Kidney (tissue), 14 donors: ENCODE results near the gene CRYBA2. TPM values are rescaled to one million over a fixed set of nuclear protein-coding genes. Genes with fewer than 3 reads are reported as not detected.

ENCODE experiments used
- DNase-seq, 5 donors: peaks; one replicate each; pipeline ENCODE4 v3.0.0-alpha.2; 2013 to 2020
- FAIRE-seq: peaks from 2 replicates; lab custom pipeline; 2012; peaks lifted over from hg19 to GRCh38; lab: Jason Lieb, UNC
- H3K27ac ChIP-seq, 2 donors: one replicate each; pipeline ENCODE4 v1.7.0; 2013; ENCODE audit warnings: low read depth in 2 of 2, low read length in 2 of 2, inconsistent platforms in 1 of 2
- H3K27me3 ChIP-seq: one replicate; pipeline ENCODE4 v1.7.1; 2013; ENCODE audit warnings: low read length, inconsistent platforms; ENCODE audit not compliant: control insufficient read depth, insufficient read depth
- H3K36me3 ChIP-seq, 3 donors: one replicate each; pipeline versions ENCODE4 v1.7.0 to v1.7.1; 2013; ENCODE audit warnings: low read length in 3 of 3, control low read depth in 1 of 3, inconsistent platforms in 1 of 3; ENCODE audit not compliant: insufficient read depth in 3 of 3, control insufficient read depth in 2 of 3
- H3K4me1 ChIP-seq, 3 donors: one replicate each; pipeline versions ENCODE4 v1.7.0 to v1.7.1; 2013; ENCODE audit warnings: low read length in 3 of 3, inconsistent platforms in 1 of 3, low read depth in 1 of 3; ENCODE audit not compliant: control insufficient read depth in 2 of 3, insufficient read depth in 2 of 3
- H3K4me3 ChIP-seq, 3 donors: one replicate each; pipeline versions ENCODE4 v1.7.0 to v1.8.1; 2013; ENCODE audit warnings: low read length in 3 of 3, control low read depth in 1 of 3, inconsistent platforms in 1 of 3
- H3K9ac ChIP-seq, 3 donors: one replicate each; pipeline versions ENCODE4 v1.7.0 to v1.7.1; 2013; ENCODE audit warnings: low read length in 3 of 3, control low read depth in 1 of 3, inconsistent platforms in 1 of 3
- H3K9me3 ChIP-seq, 3 donors: one replicate each; pipeline versions ENCODE4 v1.7.0 to v1.7.1; 2013; ENCODE audit warnings: low read length in 3 of 3, control low read depth in 1 of 3, inconsistent platforms in 1 of 3; ENCODE audit not compliant: control insufficient read depth in 2 of 3, insufficient read depth in 1 of 3
- intact Hi-C: fragments of 100-400 bp; cut with DNase I; formaldehyde crosslinking; loops from one replicate; pipeline ENCODE4 v1.11.1; 2022
- microRNA-seq: library from miRNA; unstranded; fragments of <30 nt; microRNA quantifications from one replicate; pipeline ENCODE4 v1.2.0, GENCODE V29; 2020
- polyA plus RNA-seq: library from polyadenylated mRNA; stranded (reverse); fragments of 350-450 nt; fragmentation: Illumina TruSeq; extraction: RNeasy Lipid Tissue Mini Kit (QIAGEN cat#74804); gene quantifications from one replicate; pipeline ENCODE4 v1.2.3, GENCODE V29; 2014; ENCODE audit warnings: low read depth, low replicate concordance; ENCODE audit not compliant: insufficient read depth
- total RNA-seq: library from RNA; stranded (reverse); fragmentation: NEBNext Ultra II Directional; extraction: Animal tissue kit (Norgen Biotek cat#: 25700); gene quantifications from one replicate; pipeline ENCODE4 v1.2.1, GENCODE V29; 2021
- TF ChIP-seq, protein P1 (sequence below): IDR thresholded peaks from 3 replicates; pipeline ENCODE4 v1.5.1; 2012; ENCODE audit warnings: mild to moderate bottlenecking, moderate library complexity, borderline replicate concordance; ENCODE audit not compliant: insufficient read depth; ENCODE audit errors: extremely low read depth
- donor health status: control.
- donor health status: control.
- donor health status: control.
- donor health status: control.
- donor health status: control.
- donor health status: DM: yes; HTN: yes; CAD: no.
- donor health status: Normal renal cell carcinoma (clear cell type).

The CRYBA2 gene
- total and polyA plus RNA-seq, 2 donors from 2014 or later = not detected

DNA sequence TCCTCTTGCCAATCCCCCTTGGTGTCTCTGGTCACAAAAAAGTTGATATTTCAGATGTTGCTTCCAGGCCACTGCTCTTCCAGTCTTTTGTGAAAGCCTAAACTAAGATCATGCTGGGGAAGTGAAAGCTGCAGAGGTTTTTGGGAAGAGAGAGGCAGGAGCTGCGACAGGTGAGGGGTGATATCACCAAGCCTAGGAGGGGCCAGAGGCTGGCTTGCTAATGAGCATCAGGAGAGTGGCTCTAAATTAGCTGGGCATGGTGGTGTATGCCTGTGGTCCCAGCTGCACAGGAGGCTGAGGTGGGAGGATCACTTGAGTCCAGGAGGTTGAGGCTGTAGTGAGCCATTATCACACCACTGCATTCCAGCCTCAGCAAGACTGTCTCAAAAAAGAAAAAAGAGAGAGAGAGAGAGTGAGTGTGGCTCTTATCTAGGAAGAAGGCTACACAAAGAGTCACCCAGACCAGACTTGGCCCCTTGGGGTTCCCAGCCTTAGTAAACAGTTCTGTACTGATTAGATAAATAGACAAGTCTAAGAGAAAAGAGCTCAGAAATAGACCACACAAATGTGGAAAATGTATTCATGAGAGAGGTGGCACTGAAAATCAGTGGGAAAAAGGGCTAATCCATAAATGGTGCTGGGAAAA lies 48.3 kb downstream of the CRYBA2 start:
- Histone ChIP-seq H3K27ac (no peak overlapping the region), H3K4me1 (no peaks in the 10 kb centered on the region), H3K9me3 (no peaks in the 10 kb centered on the region), H3K27me3 (no peaks in the 10 kb centered on the region), H3K9ac (no peak overlapping the region), H3K36me3 (no peaks in the 10 kb centered on the region), H3K4me3 (no peak overlapping the region)
- intact Hi-C loops = no loop called here
- DNase-seq (no peak), FAIRE-seq (no peak)
- TF ChIP-seq, protein P1, sequence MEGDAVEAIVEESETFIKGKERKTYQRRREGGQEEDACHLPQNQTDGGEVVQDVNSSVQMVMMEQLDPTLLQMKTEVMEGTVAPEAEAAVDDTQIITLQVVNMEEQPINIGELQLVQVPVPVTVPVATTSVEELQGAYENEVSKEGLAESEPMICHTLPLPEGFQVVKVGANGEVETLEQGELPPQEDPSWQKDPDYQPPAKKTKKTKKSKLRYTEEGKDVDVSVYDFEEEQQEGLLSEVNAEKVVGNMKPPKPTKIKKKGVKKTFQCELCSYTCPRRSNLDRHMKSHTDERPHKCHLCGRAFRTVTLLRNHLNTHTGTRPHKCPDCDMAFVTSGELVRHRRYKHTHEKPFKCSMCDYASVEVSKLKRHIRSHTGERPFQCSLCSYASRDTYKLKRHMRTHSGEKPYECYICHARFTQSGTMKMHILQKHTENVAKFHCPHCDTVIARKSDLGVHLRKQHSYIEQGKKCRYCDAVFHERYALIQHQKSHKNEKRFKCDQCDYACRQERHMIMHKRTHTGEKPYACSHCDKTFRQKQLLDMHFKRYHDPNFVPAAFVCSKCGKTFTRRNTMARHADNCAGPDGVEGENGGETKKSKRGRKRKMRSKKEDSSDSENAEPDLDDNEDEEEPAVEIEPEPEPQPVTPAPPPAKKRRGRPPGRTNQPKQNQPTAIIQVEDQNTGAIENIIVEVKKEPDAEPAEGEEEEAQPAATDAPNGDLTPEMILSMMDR = no peak

Small RNAs within 50 kb of the gene (microRNA-seq; reads per million reads assigned to microRNA genes)
- gene MIR375 = 1,140 reads per million, percentile 80 among the genes with 10 or more reads in this experiment

Other genes with a start within 250 kb of the CRYBA2 start
- gene CYP27A1, start 211.3 kb downstream of the CRYBA2 start, total RNA-seq = 18.5 TPM
- gene CYP27A1, start 211.3 kb downstream of the CRYBA2 start, polyA plus RNA-seq = 43.3 TPM
- not detected for gene PRKAG3, start 161.6 kb downstream of the CRYBA2 start, total RNA-seq
- not detected for gene PRKAG3, start 161.6 kb downstream of the CRYBA2 start, polyA plus RNA-seq
- gene WNT6, start 133.6 kb downstream of the CRYBA2 start, total RNA-seq = 0.57 TPM
- gene WNT6, start 133.6 kb downstream of the CRYBA2 start, polyA plus RNA-seq = 0.75 TPM
- 10.2 TPM for gene WNT10A, start 112.6 kb downstream of the CRYBA2 start, total RNA-seq
- 1.1 TPM for gene WNT10A, start 112.6 kb downstream of the CRYBA2 start, polyA plus RNA-seq
- not detected for gene CDK5R2, start 33.8 kb downstream of the CRYBA2 start, total RNA-seq
- gene CDK5R2, start 33.8 kb downstream of the CRYBA2 start, polyA plus RNA-seq = not detected
- gene FEV, start 8.2 kb downstream of the CRYBA2 start, total RNA-seq = not detected
- not detected for gene FEV, start 8.2 kb downstream of the CRYBA2 start, polyA plus RNA-seq
- gene CFAP65, start 48.1 kb upstream of the CRYBA2 start, total RNA-seq = 2.0 TPM
- 0.73 TPM for gene CFAP65, start 48.1 kb upstream of the CRYBA2 start, polyA plus RNA-seq
- gene IHH, start 67.5 kb upstream of the CRYBA2 start, total RNA-seq = 0.88 TPM
- 3.1 TPM for gene IHH, start 67.5 kb upstream of the CRYBA2 start, polyA plus RNA-seq
- 17.5 TPM for gene NHEJ1, start 167.4 kb upstream of the CRYBA2 start, total RNA-seq
- 17.7 TPM for gene NHEJ1, start 167.4 kb upstream of the CRYBA2 start, polyA plus RNA-seq
- gene SLC23A3, start 176.6 kb upstream of the CRYBA2 start, total RNA-seq = 2.8 TPM
- gene SLC23A3, start 176.6 kb upstream of the CRYBA2 start, polyA plus RNA-seq = 10.9 TPM
- 97.5 TPM for gene CNPPD1, start 183.5 kb upstream of the CRYBA2 start, total RNA-seq
- gene CNPPD1, start 183.5 kb upstream of the CRYBA2 start, polyA plus RNA-seq = 131 TPM
- gene RETREG2, start 184.9 kb upstream of the CRYBA2 start, total RNA-seq = 106 TPM
- 112 TPM for gene RETREG2, start 184.9 kb upstream of the CRYBA2 start, polyA plus RNA-seq
- gene ZFAND2B, start 213.4 kb upstream of the CRYBA2 start, total RNA-seq = 44.8 TPM
- gene ZFAND2B, start 213.4 kb upstream of the CRYBA2 start, polyA plus RNA-seq = 72.6 TPM
- gene ABCB6, start 225.5 kb upstream of the CRYBA2 start, total RNA-seq = 17.8 TPM
- gene ABCB6, start 225.5 kb upstream of the CRYBA2 start, polyA plus RNA-seq = 53.6 TPM
- gene ATG9A, start 236.2 kb upstream of the CRYBA2 start, total RNA-seq = 41.5 TPM
- 24.0 TPM for gene ATG9A, start 236.2 kb upstream of the CRYBA2 start, polyA plus RNA-seq
- gene ANKZF1, start 236.4 kb upstream of the CRYBA2 start, total RNA-seq = 48.9 TPM
- gene ANKZF1, start 236.4 kb upstream of the CRYBA2 start, polyA plus RNA-seq = 26.6 TPM